GM23338 (cell line): Measurements from ENCODE around the gene MPND. TPM values are rescaled to one million over a fixed set of nuclear protein-coding genes. Genes with fewer than 3 reads are reported as not detected.

Experiments used
- ATAC-seq: fragments of 200-7000 bp; cut with Tn5 transposase; 3 replicates; pipeline ENCODE4 v1.9.1; 2020
- DNase-seq: peaks from one replicate; pipeline ENCODE4 v3.0.0-alpha.2; 2015; ENCODE audit warnings: low spot score
- H2AFZ ChIP-seq: fragments of 200-600 bp; sonication (generic); 2 replicates; pipeline ENCODE4 v1.8.0; 2016; ENCODE audit warnings: antibody characterized with exemption, mild to moderate bottlenecking, moderate library complexity
- H3F3A ChIP-seq: fragments of 200-600 bp; sonication (generic); replicated peaks from 2 replicates; pipeline ENCODE4 v1.8.0; 2017; ENCODE audit warnings: antibody characterized with exemption, mixed run types, low read depth
- H3K27ac ChIP-seq: fragments of 200-600 bp; sonication (generic); 2 replicates; pipeline ENCODE4 v1.6.1; 2016; ENCODE audit warnings: low read depth
- H3K27me3 ChIP-seq: fragments of 200-600 bp; sonication (generic); 2 replicates; pipeline ENCODE4 v1.8.0; 2016; ENCODE audit warnings: mild to moderate bottlenecking, mixed run types, moderate library complexity; ENCODE audit not compliant: insufficient read depth
- H3K36me3 ChIP-seq: fragments of 200-600 bp; sonication (generic); 2 replicates; pipeline ENCODE4 v1.8.0; 2016; ENCODE audit warnings: mild to moderate bottlenecking; ENCODE audit not compliant: insufficient read depth
- H3K4me1 ChIP-seq: fragments of 200-600 bp; sonication (generic); 2 replicates; pipeline ENCODE4 v1.8.0; 2016; ENCODE audit warnings: mild to moderate bottlenecking, moderate library complexity; ENCODE audit not compliant: insufficient read depth
- H3K4me2 ChIP-seq: fragments of 200-600 bp; sonication (generic); 2 replicates; pipeline ENCODE4 v1.7.1; 2017; ENCODE audit warnings: mixed run types
- H3K4me3 ChIP-seq: fragments of 200-600 bp; sonication (generic); 2 replicates; pipeline ENCODE4 v1.6.1; 2016; ENCODE audit warnings: mixed run types
- H3K79me2 ChIP-seq: fragments of 200-600 bp; sonication (generic); replicated peaks from 2 replicates; pipeline ENCODE4 v1.8.0; 2017; ENCODE audit warnings: mild to moderate bottlenecking; ENCODE audit not compliant: insufficient read depth
- H3K9me2 ChIP-seq: fragments of 200-600 bp; sonication (generic); 2 replicates; pipeline ENCODE4 v1.8.0; 2017; ENCODE audit not compliant: insufficient read depth
- H4K20me1 ChIP-seq: fragments of 200-600 bp; sonication (generic); replicated peaks from 2 replicates; pipeline ENCODE4 v1.8.0; 2017; ENCODE audit warnings: mild to moderate bottlenecking; ENCODE audit not compliant: insufficient read depth
- H3K27ac Mint-ChIP-seq: 2 replicates; pipeline ENCODE4 v1.8.0; 2020; ENCODE audit warnings: inconsistent platforms, mild to moderate bottlenecking, moderate library complexity, mixed read lengths
- H3K27me3 Mint-ChIP-seq: 3 replicates; pipeline ENCODE4 v1.8.0; 2022; ENCODE audit warnings: low read depth, mild to moderate bottlenecking, moderate library complexity, mixed read lengths, inconsistent platforms; ENCODE audit not compliant: insufficient read depth, poor library complexity
- H3K36me3 Mint-ChIP-seq: 3 replicates; pipeline ENCODE4 v1.8.0; 2021; ENCODE audit warnings: low read depth, mild to moderate bottlenecking, inconsistent platforms, moderate library complexity, mixed read lengths
- H3K4me1 Mint-ChIP-seq: 3 replicates; pipeline ENCODE4 v1.8.0; 2020; ENCODE audit warnings: mild to moderate bottlenecking, inconsistent platforms, mixed read lengths
- H3K4me3 Mint-ChIP-seq: 3 replicates; pipeline ENCODE4 v1.8.0; 2021; ENCODE audit warnings: moderate library complexity, mild to moderate bottlenecking, inconsistent platforms, mixed read lengths
- H3K9me3 Mint-ChIP-seq: 3 replicates; pipeline ENCODE4 v1.8.0; 2020; ENCODE audit warnings: moderate library complexity, mild to moderate bottlenecking, inconsistent platforms, mixed read lengths
- CREB1 ChIP-seq: fragments of 250-450 bp; sonication (Bioruptor Pico); IDR thresholded peaks from 2 replicates; pipeline ENCODE4 v1.5.0; 2020; ENCODE audit warnings: low read depth, mild to moderate bottlenecking, moderate library complexity
- EZH2 ChIP-seq: fragments of 200-600 bp; sonication (generic); IDR thresholded peaks from one replicate; pipeline ENCODE4 v1.8.0; 2017; ENCODE audit warnings: antibody characterized with exemption, mild to moderate bottlenecking, low read depth; ENCODE audit not compliant: unreplicated experiment
- EZH2phosphoT487 ChIP-seq: fragments of 200-600 bp; sonication (generic); IDR thresholded peaks from one replicate; pipeline ENCODE4 v1.8.1; 2018; ENCODE audit warnings: antibody characterized with exemption; ENCODE audit not compliant: unreplicated experiment
- JUNB ChIP-seq: IDR thresholded peaks from one replicate; pipeline ENCODE4 v1.6.1; 2016; ENCODE audit warnings: antibody characterized with exemption; ENCODE audit not compliant: unreplicated experiment
- NANOG ChIP-seq: IDR thresholded peaks from 2 replicates; pipeline ENCODE4 v1.6.1; 2016; ENCODE audit warnings: antibody characterized with exemption, borderline replicate concordance
- POLR2AphosphoS5 ChIP-seq: IDR thresholded peaks from 2 replicates; pipeline ENCODE4 v1.6.1; 2016; ENCODE audit warnings: antibody characterized with exemption, low read depth
- STAT1 ChIP-seq: IDR thresholded peaks from one replicate; pipeline ENCODE4 v1.6.1; 2016; ENCODE audit warnings: antibody characterized with exemption; ENCODE audit not compliant: unreplicated experiment
- ZNF114 ChIP-seq: fragments of 250-450 bp; sonication (Bioruptor Pico); IDR thresholded peaks from 2 replicates; pipeline ENCODE4 v1.5.0; 2020; ENCODE audit warnings: mild to moderate bottlenecking, moderate library complexity
- ZNF331 ChIP-seq: fragments of 250-450 bp; sonication (Bioruptor Pico); IDR thresholded peaks from 2 replicates; pipeline ENCODE4 v1.5.0; 2020; ENCODE audit warnings: low read depth, mild to moderate bottlenecking, moderate library complexity
- polyA plus RNA-seq: library from polyadenylated mRNA; unstranded; fragments of >200 nt; fragmentation: Nextera tagmentation; extraction: Ambion mirVana; gene quantifications from 2 replicates; pipeline ENCODE4 v1.2.1, GENCODE V29; 2016
- total RNA-seq: library from RNA; depleted of rRNA; stranded (reverse); fragments of >200 nt; shearing (Covaris generic); gene quantifications from 2 replicates; pipeline ENCODE4 v1.2.3, GENCODE V29; 2014
- TF ChIP-seq, protein P1 (sequence below): IDR thresholded peaks from one replicate; pipeline ENCODE4 v1.6.1; 2018; ENCODE audit warnings: antibody characterized with exemption; ENCODE audit not compliant: unreplicated experiment
- TF ChIP-seq, protein P2 (sequence below): IDR thresholded peaks from 2 replicates; pipeline ENCODE4 v1.6.1; 2016; ENCODE audit warnings: antibody characterized with exemption
- TF ChIP-seq, protein P3 (sequence below), 2 experiments: fragments of 200-600 bp in 1 of 2; sonication (generic) in 1 of 2; conservative IDR thresholded peaks; 2 replicates each; pipeline versions ENCODE4 v1.5.1 to v1.6.1; 2016 to 2017; ENCODE audit warnings: antibody characterized with exemption in 2 of 2, low read depth in 2 of 2, mild to moderate bottlenecking in 2 of 2, moderate library complexity in 1 of 2

Gene MPND
- total and polyA plus RNA-seq, 2 experiments from 2014 or later: 11.8 to 15.6 TPM

DNA sequence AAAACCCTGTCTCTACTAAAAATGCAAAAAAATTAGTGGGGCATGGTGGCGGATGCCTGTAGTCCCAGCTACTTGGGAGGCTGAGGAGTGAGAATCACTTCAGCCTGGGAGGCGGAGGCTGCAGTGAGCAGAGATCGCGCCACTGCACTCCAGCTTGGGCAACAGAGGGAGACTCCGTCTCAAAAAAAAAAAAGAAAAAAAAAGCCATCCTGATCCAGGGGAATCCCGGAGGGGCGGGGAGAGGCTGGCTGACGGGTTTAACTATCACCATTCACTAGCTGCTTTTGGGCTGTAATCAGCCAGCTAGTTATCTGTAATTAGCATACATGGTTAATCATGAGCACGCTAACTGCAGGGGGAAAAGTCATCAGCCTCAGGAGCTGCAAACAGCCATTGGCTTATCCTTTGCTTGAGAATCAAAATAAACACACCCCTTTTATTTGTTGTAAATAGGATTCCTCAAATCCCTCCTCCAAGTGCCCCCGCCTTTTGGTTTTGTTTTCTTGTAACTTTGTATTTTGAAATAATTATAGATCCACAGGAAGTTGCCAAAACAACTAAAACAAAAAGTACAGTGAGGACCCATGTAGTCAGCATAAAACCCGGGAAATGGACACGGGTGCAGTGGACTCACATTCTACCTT, 29.4 kb upstream of the MPND start:
- no peaks in the 10 kb centered on the region for H3K4me1 ChIP-seq
- no peak overlapping the region for H2AFZ ChIP-seq
- Mint-ChIP-seq H3K27me3 (peaks cover 7% of the 10 kb centered on the region), H3K4me3 (no peak overlapping the region), H3K36me3 (peaks cover 74% of the 10 kb centered on the region), H3K9me3 (peaks cover 6% of the 10 kb centered on the region), H3K27ac (no peak overlapping the region), H3K4me1 (no peaks in the 10 kb centered on the region)
- H3K79me2 ChIP-seq: no peaks in the 10 kb centered on the region
- H4K20me1 ChIP-seq: no peaks in the 10 kb centered on the region; the same call in 1 of the 2 replicates
- no peak for ATAC-seq
- H3K4me2 ChIP-seq: no peak overlapping the region
- peaks cover 8% of the 10 kb centered on the region; the same call in 1 of the 2 replicates for H3K36me3 ChIP-seq
- no peak for TF ChIP-seq POLR2AphosphoS5
- TF ChIP-seq NANOG: no peak
- no peak for TF ChIP-seq EZH2
- TF ChIP-seq, protein P1, sequence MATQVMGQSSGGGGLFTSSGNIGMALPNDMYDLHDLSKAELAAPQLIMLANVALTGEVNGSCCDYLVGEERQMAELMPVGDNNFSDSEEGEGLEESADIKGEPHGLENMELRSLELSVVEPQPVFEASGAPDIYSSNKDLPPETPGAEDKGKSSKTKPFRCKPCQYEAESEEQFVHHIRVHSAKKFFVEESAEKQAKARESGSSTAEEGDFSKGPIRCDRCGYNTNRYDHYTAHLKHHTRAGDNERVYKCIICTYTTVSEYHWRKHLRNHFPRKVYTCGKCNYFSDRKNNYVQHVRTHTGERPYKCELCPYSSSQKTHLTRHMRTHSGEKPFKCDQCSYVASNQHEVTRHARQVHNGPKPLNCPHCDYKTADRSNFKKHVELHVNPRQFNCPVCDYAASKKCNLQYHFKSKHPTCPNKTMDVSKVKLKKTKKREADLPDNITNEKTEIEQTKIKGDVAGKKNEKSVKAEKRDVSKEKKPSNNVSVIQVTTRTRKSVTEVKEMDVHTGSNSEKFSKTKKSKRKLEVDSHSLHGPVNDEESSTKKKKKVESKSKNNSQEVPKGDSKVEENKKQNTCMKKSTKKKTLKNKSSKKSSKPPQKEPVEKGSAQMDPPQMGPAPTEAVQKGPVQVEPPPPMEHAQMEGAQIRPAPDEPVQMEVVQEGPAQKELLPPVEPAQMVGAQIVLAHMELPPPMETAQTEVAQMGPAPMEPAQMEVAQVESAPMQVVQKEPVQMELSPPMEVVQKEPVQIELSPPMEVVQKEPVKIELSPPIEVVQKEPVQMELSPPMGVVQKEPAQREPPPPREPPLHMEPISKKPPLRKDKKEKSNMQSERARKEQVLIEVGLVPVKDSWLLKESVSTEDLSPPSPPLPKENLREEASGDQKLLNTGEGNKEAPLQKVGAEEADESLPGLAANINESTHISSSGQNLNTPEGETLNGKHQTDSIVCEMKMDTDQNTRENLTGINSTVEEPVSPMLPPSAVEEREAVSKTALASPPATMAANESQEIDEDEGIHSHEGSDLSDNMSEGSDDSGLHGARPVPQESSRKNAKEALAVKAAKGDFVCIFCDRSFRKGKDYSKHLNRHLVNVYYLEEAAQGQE: no peak
- no peak for TF ChIP-seq STAT1
- no peak for TF ChIP-seq ZNF114
- no peak for TF ChIP-seq ZNF331 (CRISPR knock-in tag)
- no peak for TF ChIP-seq JUNB
- TF ChIP-seq CREB1 (CRISPR knock-in tag): no peak
- TF ChIP-seq, protein P2, sequence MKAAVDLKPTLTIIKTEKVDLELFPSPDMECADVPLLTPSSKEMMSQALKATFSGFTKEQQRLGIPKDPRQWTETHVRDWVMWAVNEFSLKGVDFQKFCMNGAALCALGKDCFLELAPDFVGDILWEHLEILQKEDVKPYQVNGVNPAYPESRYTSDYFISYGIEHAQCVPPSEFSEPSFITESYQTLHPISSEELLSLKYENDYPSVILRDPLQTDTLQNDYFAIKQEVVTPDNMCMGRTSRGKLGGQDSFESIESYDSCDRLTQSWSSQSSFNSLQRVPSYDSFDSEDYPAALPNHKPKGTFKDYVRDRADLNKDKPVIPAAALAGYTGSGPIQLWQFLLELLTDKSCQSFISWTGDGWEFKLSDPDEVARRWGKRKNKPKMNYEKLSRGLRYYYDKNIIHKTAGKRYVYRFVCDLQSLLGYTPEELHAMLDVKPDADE: no peak
- TF ChIP-seq EZH2phosphoT487: no peak
- TF ChIP-seq, protein P3, sequence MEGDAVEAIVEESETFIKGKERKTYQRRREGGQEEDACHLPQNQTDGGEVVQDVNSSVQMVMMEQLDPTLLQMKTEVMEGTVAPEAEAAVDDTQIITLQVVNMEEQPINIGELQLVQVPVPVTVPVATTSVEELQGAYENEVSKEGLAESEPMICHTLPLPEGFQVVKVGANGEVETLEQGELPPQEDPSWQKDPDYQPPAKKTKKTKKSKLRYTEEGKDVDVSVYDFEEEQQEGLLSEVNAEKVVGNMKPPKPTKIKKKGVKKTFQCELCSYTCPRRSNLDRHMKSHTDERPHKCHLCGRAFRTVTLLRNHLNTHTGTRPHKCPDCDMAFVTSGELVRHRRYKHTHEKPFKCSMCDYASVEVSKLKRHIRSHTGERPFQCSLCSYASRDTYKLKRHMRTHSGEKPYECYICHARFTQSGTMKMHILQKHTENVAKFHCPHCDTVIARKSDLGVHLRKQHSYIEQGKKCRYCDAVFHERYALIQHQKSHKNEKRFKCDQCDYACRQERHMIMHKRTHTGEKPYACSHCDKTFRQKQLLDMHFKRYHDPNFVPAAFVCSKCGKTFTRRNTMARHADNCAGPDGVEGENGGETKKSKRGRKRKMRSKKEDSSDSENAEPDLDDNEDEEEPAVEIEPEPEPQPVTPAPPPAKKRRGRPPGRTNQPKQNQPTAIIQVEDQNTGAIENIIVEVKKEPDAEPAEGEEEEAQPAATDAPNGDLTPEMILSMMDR (conservative IDR thresholded peaks at IDR 0.05; ENCODE audit: low read depth in 2 of 2): no peak
- H3F3A ChIP-seq: no peaks in the 10 kb centered on the region; the same call in 1 of the 2 replicates
- DNase-seq: no peak
- no peak overlapping the region for H3K4me3 ChIP-seq
- no peak overlapping the region for H3K27ac ChIP-seq
- no peaks in the 10 kb centered on the region for H3K27me3 ChIP-seq
- no peaks in the 10 kb centered on the region for H3K9me2 ChIP-seq
